VCaP (cell line): Measurements from ENCODE around the gene VCL.

Experiments
- H3K27ac ChIP-seq: fragments of 450-650 bp; 2 replicates; pipeline ENCODE4 v1.5.1; 2017
- CTCF ChIP-seq: fragments of 450-650 bp; conservative IDR thresholded peaks from 2 replicates; pipeline ENCODE4 v1.5.1; 2017; ENCODE audit warnings: mild to moderate bottlenecking, moderate library complexity

The VCL gene

GRCh38 chr10:73991203-73991883 is 6.6 kb upstream of the VCL start:
- TF ChIP-seq CTCF, result no peak
- H3K27ac ChIP-seq, result no peak overlapping the region

GRCh38 chr10:73991884-73992245 is 6.1 kb upstream of the VCL start:
- H3K27ac ChIP-seq, result no peak overlapping the region
- TF ChIP-seq CTCF, result no peak

- no peak overlapping the region for H3K27ac ChIP-seq
- no peak for TF ChIP-seq CTCF
Measured at GRCh38 chr10:73992899-73993788, 4.8 kb upstream of the VCL start.

DNA sequence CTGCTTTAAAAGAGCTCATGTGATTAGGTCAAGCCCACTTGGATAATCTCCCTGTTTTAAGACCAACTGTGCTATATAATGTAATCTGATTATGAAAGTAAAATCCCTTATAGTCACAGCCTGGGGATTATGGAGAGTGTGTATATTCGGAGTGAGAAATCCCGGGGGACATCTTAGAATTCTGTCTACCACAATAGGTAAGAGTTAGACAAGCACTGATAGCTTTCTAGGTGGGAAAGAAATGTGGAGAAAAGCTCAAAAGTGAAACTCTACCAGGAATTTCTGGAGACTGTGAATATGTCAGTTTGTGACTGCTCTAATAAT is 2.9 kb upstream of the VCL start:
- H3K27ac ChIP-seq, result no peak overlapping the region
- TF ChIP-seq CTCF, result no peak

DNA sequence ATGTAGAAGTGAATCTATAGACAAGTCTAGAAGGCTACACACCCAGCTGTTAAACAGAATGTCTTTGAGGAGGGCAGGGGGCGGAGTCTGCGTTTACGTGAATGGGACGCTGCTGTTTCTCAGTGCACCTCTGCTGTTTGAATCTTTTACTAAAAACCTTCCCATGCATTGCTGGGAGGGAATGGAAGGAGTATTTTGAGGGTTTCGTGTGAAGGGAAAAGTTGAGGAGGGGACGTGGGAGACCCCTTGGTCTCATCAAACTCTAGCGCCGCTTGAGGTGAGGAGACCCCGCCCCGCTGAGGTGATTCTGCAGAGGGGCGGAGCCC is 492 bp upstream of the VCL start:
- no peak for TF ChIP-seq CTCF
- peak overlapping the region; percentile 84 for H3K27ac ChIP-seq

- TF ChIP-seq CTCF, result no peak
- H3K27ac ChIP-seq, result peak overlapping the region; percentile 84
Measured at GRCh38 chr10:73998623-73998928, 660 bp downstream of the VCL start.

- peak overlapping the region; percentile 84 for H3K27ac ChIP-seq
- TF ChIP-seq CTCF, result peak; percentile 60
Measured at GRCh38 chr10:73998929-73999691, 1.2 kb downstream of the VCL start.
